Measurements from ENCODE around the gene MAST4.

DNA sequence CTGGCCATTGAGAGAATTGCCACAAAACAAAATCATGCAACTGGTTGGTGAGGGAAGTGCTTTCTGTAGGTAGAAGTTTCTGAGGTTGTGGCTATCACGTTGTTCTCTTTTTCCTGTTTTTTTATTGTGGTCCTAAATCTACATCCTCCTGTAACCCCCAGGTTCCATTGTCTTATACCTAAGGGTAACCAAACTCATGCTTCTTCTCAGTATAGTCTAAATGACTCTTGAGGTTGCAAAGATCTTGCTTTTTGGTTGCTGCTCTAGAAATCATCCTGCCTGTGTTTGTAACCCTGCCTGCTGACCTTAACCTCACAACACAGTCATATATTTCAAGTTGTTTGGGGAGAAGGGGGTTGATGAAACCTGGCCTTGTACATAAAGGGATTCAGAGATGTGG is 327.3 kb downstream of the MAST4 start:
- TF ChIP-seq, protein P1, sequence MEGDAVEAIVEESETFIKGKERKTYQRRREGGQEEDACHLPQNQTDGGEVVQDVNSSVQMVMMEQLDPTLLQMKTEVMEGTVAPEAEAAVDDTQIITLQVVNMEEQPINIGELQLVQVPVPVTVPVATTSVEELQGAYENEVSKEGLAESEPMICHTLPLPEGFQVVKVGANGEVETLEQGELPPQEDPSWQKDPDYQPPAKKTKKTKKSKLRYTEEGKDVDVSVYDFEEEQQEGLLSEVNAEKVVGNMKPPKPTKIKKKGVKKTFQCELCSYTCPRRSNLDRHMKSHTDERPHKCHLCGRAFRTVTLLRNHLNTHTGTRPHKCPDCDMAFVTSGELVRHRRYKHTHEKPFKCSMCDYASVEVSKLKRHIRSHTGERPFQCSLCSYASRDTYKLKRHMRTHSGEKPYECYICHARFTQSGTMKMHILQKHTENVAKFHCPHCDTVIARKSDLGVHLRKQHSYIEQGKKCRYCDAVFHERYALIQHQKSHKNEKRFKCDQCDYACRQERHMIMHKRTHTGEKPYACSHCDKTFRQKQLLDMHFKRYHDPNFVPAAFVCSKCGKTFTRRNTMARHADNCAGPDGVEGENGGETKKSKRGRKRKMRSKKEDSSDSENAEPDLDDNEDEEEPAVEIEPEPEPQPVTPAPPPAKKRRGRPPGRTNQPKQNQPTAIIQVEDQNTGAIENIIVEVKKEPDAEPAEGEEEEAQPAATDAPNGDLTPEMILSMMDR (IDR thresholded peaks at IDR 0.05; ENCODE audit: low read length): no peak
- TF ChIP-seq EZH2 (optimal IDR thresholded peaks at IDR 0.05; ENCODE audit: low read depth, low read length) (no peak), EZH2phosphoT487 (IDR thresholded peaks at IDR 0.05; ENCODE audit: low read length) (no peak)

Data from MM.1S (cell line).